ENCODE data around the gene PHF2.

DNA sequence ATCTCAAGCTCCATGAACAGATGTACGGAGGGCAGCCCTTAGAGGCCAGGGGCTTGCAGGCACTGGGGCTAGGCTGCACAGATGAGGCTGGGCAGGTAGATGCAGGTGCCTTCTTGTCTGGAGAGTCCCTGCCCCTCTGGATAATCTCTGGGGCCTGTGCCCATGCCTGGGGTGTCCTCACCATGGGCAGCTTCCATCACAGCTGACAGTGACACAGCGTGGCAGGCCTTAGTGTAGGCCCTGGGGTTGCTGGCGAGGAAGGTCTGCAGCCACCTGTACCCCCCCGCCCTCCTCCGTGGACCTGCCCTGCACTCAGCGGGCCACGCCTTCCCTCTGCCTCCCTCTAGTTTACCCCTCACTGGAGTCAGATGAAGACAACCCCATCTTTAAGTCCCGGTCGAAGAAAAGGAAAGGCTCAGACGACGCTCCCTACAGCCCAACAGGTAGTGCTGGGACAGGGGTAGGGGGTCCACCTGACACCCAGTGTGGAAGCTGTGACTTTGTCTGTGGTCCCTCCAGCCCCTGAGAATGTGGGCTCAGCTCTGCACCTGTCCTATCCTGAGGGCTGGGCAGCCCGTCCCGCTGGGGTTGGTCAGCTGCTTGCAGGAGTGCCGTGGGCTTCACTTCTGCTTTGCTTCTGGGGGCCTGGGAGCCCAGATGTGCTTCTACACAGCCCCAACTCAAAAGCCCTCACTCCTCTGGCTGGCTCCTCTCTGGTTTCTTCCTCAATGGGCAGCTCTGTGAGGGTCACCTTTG lies 98.4 kb downstream of the PHF2 start:
- no peak for TF ChIP-seq CTCF (conservative IDR thresholded peaks at IDR 0.05)
- TF ChIP-seq EZH2 (IDR thresholded peaks at IDR 0.05; ENCODE audit: low read depth) = no peak
